ENCODE data around the gene ADGRV1.
"Not testable (repeated sequence)": the region's sequence is repeated elsewhere in the genome, so short reads cannot be mapped to it uniquely, and the experiment has no call there.

The ADGRV1 gene

DNA sequence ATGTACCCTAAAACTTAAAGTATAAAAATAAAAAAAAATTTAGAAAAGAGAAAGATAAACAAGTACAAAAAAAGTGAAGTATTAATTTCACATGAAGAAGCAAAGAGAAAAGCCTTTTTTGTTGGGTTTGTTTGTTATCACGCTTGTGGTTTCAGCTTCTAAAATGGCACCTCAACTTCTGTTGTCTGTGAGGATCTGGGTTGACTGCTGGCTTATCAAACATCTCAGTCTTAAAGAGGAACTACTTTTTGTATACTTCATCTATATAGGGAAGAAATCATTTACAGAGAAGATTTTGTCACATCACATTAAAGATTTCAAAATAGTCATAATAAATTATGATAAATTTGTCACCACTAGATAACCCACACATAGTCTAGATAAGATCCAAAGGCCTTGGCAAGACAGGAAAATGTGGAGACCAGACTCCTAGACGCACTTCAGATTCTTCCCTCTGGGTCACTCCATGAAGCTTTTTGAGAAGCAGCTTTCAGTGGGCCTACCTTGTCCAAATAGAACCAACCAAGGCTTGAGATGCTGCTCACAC, 8.8 kb upstream of the ADGRV1 start:
- no peak for DNase-seq

DNA sequence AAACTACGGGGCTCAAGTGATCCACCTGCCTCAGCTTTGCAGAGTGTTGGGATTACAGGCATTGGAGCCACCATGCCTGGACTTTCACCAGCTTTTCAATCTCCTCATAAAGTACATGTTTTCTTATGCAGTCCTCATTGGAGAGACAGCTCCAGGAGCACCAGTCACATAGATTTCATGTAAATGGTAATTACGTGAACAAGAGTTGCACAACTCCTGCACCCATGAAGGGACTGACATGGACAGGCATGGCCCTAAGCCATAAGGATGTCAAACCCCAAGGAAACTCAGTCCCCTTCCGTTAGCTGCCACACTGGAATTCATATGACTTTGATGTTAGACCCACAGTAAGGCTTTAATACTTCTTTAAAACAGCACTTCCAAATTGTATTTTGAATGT, 7.6 kb upstream of the ADGRV1 start:
- no peak for DNase-seq

DNA sequence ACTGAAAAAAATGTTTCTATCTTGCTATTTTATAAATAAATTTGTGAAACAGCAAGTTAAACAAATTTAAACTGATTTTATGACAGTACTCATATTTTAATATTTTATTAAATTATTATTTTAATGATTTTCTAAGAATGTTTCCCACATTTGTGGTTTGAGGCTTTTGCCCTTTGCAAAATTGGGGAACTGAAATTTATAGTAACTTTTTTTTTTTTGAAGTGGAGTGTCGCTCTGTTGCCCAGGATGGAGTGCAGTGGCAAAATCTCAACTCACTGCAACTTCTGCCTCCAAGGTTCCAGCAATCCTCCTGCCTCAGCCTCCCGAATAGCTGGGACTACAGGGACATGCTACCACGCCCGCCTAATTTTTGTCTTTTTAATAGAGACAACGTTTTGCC, 7.2 kb upstream of the ADGRV1 start:
- DNase-seq = no peak

DNA sequence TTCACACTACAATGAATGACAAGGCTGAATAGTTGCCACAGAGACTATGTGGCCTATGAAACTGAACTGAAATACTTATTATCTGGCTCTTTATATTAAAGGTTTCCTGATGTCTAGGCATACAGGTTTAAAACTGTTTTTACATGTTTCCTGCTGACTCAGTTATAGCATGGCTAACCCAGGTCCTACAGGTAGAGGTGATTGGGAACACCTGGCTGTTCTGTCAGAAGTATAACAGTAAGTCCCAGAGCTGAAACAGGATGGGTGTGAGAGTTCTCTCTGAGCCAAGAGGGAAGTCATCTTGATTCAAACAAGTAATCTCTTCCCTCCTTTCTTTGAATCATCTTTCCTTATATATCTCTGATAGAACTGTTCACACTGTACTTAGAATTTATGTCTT, 4.9 kb upstream of the ADGRV1 start:
- DNase-seq = no peak

DNA sequence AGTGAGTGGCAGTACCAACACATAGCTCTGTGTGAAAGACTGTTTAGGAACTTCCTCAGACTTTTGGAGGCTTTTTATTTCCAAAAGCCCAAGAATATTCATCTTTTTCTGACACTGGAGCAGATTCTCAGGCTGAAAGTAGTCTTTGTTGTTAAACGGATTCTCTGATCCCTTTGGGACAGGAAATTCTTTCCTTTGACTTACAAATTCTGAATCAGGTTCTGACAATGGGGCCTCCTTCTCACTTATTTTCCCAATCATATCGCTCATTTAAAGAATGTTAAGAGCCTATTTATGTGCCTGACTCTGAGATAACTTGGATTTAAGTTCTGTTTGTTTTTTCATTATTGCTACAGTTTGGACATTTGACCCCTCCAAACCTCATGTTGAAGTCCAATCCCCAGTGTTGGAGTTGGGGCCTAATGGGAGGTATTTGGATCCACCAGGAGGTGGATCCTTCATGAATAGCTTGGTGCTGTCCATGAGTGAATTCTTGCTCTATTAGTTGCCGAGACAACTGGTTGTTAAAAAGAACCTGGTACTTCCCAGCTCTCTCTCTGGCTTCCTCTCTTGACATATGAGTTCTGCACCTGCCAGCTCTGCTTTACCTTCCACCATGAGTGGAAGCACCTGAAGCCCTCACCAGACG, 4.1 kb upstream of the ADGRV1 start:
- DNase-seq = no peak

DNA sequence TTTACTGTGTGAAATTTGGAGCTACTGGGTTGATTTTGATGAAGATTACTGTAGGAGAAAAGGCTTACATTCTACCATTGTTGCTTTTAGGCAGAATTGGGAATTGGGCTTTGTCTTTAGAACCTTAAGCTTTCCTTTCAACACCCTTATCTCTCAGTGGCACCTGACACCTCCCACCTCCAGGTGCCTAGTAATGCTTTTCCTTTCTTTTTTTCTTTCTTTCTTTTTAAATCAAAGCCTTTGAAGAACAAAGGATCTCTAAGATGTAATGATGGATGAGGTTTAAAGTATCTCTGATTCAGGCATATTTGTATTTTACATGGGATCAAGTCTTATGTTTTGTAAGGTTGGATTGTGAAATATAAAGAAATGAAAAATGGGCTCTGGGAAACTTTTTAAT, 2.9 kb upstream of the ADGRV1 start:
- no peak for DNase-seq

DNA sequence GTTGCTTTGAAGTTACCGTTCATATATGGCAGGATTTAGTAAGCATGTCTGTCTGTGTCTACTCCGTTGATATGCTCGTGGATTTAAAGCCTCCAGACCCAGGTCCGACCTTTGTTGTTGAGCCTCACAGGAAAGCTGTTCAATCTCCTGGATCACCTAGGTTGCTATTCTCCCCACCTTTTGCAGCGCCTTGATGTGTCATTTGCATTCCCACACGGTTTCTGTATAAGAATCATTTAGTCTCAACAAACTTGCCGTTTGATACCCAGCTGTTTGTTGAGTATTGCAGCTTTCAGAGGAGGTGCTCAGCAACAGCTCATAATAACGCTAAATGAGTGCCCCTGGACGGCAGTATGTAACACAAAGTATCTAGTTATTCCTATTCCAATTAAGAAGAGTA, 1.2 kb upstream of the ADGRV1 start:
- DNase-seq = no peak

DNA sequence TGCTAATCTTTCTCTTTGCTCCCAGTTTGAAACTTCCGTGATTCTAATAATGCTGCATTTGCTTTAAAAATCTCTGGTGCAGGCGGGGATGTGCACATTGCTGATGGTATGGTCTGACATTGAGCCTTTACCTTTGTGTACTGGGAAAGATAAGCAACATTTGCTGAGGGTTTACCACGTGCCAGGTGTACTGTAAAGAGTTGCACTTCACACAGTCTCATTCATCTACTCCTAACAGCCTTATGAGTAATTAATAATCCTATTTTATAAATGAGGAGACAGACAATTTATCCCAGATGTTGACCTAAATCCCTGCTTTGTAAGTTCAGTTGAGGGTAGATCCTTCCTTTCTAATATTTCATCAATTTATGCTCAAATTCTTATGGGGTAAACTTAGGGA, 726 bp upstream of the ADGRV1 start:
- no peak for DNase-seq

DNA sequence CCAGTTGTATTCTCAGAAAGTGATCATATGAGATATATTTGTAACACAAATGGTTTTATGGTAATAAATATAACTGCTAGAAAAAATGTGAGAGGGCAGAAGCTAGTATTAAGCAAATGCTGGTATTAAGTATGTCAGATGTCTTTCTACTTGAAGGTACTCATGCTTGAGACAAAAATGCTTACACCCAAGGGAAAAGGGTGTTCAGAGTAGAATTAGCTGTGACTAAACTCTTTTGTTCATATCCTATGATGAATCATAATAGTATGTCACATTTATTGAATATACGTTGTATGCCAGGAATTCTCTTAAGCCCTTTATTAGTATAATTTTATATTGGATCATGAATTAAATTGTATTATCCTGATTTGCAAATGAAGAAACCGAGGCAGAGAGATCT, 2.2 kb downstream of the ADGRV1 start:
- DNase-seq = no peak

DNA sequence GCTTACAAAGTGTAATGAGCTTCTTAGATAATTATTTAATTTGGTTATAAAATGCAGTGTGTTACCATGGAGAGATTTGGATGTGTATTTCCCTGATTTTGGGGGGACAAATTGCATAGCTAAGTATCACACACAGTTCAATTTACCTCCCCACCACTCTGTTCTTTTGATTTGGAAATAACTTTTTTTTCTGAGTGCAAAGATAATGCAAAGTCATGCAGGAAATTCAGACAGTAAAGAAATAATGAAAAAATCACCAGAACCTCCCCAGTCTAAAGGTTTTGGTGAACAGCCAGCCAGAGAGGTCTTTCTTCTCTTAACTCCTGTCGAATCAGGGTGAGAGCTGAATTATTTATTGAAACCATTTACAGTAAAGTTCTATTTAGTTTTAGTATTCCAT, 3.2 kb downstream of the ADGRV1 start:
- no peak for DNase-seq

DNA sequence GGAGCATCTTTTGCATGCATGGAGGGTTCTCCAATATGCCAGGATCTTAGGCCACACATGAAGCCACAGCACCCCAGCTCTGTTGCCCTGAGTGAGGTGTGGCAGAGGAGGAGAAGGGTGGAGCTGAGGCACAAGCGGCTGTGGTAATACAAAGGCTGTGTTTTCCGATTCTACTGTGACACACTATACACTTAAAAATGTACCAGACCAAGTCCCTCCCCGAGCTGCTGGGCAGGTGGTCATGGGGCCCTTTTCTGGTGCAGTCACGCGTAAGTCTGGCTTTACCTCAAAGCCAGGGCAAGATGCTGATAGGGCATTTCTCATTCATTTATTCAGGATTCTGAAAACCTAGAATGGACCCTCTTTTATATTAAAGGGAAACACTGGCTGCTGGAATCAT, 3.7 kb downstream of the ADGRV1 start:
- DNase-seq = no peak

DNA sequence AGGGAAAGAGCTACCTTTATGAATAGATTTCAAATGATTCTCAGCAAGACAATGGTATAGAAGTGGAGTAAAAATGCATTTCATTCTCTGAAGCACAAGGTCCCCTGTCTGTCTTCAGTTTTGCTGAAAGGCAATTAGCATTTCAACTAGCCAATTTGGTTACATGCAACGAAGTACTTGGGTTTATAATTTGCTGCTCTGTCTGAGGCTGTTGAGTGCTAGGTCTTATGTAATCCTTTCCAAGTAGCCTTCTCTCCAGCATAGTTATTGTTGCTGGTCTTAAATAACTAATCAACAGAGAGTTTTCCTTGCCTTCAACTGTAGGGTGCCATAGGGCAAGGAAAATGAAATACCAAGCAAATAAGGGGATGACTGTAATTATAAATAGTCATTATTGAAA, 4.5 kb downstream of the ADGRV1 start:
- no peak for DNase-seq

DNA sequence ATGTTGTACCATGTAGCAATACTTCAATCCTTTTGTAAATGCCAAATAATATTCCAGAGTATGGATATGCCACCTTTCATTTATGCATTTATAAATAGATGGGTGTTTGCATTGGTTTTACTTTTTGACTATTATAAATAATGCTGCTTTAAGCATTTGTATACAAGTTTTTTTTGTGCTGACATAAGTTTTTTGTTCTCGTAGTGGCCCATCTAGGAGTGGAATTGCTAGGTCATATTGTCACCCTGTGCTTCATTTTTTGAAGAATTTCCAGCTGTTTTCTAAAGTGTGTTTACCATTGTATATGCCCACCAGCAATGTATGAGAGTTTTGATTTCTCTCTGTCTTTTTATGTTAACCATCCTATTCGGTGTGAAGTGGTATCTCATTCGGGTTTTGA, 6.9 kb downstream of the ADGRV1 start:
- no peak for DNase-seq

DNA sequence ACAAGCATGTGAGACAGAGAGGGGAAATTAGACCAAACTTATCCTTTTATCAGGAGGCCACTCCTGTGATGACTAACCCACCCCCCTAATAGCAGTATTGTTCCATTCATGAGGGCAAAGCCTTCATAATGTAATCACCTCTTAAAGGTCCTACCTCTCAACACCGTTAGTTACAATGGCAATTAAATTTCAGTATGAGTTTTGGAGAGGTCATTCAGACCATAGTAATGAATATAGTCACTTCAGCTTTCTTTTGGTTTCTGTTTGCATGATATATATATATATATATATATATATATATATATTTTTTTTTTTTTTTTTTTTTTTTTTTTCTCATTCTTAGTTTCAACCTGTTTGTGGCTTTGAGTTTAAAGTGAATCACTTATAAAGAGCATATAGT, 10.5 kb downstream of the ADGRV1 start:
- no peak for DNase-seq

DNA sequence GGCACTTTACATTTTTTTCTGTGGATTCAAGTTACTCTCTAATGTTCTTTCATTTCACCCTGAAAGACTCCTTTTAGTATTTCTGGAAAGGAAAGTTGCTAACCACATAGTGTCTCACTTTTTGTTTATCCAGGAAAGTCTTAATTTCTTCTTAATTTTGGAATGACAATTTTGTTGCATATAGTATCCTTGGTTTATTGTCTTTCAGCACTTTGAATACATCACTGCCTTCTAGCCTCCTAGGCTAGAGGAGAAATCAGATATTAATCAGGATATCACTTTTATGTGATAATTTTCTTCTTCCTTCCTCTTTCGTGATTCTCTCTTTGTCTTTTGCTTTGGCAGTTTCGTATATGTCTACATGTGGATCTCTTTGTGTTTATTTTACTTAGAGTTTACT, 11.4 kb downstream of the ADGRV1 start:
- DNase-seq = no peak

DNA sequence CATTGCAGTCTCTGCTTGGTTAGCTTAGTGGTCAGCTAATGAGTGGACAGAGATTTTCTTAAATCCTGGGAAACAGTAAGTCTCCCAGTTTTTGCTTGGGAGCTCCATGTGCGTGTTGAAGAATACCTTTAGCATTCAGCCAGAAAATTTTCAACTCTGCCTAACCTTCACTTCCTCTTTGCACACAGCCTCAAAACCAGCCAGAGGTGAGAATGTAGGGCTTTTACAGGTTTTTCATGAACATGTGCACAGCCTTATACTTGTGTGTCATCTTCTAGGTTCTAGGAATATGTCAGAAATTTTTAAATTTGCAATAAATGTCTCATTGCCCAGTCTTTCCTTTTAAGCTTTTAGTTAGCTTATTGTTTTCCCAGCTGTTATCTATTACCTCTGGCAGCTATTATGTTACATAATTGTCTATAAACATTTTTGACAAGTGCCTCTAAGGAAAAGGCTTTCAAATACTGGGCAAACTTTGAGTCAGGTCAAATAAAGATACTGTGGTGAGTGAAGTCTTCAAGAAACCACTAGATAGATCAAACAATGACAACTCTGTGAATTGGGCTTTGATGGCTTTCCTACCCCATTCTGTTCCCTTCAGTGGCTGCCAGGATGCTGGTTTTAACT, 12.7 kb downstream of the ADGRV1 start:
- DNase-seq = no peak

DNA sequence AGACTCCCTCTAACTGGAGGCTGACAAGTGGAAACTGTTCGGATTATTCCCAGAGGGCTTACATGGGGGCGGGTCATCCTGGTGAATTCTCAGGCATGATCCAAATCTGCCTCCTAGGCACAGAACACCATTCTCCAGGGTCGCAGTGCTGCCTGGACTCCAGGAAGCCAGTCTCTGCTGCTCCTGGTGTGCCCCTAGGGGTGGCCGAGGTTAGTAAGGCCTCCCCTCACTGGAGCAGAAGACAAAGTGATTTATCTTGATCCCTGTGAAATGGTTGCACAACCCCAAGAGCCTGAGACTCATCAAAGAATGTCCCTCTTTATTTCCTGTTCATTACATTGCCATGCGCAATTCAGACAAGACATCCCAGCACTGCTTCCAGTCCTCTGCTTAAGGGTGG, 17.1 kb downstream of the ADGRV1 start:
- no peak for DNase-seq

DNA sequence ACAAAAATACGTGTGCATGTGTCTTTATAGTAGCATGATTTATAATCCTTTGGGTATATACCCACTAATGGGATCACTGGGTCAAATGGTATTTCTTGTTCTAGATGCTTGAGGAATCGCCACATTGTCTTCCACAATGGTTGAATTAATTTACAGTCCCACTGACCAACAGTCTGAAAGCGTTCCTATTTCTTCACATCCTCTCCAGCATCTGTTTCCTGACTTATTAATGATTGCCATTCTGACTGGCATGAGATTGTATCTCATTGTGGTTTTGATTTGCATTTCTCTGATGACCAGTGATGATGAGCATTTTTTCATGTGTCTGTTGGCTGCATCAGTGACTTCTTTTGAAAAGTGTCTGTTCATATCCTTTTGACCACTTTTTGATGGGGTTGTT, 18.0 kb downstream of the ADGRV1 start:
- not testable (repeated sequence) for DNase-seq

DNA sequence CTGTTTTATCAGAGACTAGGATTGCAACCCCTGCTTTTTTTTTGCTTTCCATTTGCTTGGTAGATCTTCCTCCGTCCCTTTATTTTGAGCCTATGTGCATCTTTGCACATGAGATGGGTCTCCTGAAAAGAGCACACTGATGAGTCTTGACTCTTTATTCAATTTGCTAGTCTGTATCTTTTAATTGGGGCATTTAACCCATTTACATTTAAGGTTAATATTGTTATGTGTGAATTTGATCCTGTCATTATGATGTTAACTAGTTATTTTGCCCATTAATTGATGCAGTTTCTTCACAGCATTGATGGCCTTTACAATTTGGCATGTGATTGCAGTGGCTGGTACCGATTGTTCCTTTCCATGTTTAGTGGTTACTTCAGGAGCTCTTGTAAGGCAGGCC, 21.3 kb downstream of the ADGRV1 start:
- not testable (repeated sequence) for DNase-seq

DNA sequence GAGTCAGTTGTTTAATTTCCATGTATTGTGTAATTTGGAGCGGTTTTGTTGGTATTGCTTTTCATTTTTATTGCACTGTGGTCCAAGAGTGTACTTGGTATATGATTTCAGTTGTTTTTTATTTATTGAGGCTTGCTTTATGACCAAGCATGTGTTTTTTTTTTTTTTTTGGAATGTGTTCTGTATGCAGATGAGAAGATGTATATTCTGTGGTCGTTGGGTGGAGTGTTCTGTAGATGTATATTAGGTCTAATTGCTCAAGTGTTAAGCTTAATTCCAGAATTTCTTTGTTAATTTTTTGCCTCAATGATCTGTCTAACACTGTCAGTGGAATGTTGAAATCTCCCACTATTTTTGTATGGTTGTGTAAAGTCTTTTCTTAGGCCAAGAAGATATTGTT, 23.4 kb downstream of the ADGRV1 start:
- DNase-seq = no peak

DNA sequence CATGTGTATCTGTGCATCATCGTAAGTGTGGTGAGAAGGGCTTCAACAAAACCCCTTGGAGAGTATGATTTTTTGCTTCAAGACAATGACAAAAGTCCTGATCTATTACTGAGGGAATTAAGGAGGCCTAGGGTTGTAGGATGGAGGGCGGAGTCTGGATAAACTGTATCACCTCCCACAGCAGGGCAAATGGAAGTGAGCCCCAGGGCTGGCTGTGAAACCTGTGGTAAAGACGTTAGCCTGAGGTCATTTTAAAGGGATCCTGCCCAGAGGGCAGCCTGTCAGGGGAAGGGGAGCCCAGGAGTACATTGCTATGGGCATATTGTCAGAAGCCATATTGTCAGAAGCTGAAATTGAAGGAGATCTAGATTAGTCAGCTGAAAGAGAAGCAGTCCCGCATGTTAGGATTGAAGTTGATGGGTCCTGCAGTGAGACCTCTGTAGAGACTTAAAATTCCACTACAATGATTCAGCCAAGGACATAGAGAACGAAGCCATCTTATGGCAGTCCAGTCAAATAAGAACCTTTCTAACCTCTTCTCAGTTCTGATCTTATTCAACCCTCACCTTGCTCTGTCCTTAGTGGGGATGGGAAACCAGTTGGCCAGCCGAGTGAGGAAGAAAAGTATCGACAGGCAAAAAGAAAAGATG, 26.9 kb downstream of the ADGRV1 start:
- DNase-seq = no peak

DNA sequence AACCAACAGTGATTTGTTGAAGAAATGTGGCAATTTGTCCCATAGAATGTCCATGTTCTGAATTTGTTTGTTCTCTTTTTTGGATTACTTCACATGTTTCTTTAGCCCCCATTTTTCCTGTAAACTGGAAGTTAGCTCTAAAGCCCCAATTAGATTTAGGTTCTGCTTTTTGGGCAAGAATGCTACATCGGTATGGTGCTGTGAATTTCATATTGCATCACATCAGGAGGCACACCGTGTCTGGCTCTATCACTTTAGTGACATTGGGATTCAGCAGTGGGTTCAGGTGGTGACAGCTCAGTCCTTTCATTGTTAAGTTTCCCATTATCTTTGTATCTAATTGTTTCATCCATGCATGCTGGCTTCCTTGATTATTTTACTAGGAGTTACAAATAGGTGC, 27.9 kb downstream of the ADGRV1 start:
- DNase-seq = no peak

DNA sequence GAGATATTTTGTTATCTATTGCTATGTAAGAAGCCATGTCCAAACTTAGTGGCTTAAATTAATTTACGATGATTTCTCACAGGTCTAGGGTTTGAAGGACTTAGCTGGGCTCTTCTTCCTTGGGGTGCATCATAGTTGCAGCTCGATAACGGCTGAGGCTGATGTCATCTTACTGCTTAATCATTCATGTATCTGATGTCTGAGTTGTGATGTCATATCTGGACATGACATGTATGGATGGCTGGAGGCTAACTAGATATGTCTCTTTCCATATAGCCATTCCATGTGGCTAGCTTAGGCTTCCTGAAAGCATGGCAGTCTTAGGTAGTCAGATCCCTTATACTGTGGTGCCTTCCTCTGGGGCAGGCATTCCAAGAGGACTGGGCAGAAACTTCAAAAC, 31.6 kb downstream of the ADGRV1 start:
- DNase-seq = no peak

DNA sequence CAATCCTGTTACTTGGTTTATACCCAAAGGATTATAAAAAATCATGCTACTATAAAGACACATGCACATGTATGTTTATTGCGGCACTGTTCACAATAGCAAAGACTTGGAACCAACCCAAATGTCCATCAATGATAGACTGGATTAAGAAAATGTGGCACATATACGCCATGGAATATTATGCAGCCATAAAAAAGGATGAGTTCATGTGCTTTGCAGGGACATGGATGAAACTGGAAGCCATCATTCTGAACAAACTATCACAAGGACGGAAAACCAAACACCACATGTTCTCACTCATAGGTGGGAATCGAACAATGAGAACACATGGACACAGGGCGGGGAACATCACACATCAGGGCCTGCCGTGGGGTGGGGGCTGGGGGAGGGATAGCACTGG, 34.5 kb downstream of the ADGRV1 start:
- not testable (repeated sequence) for DNase-seq

Measured in cortex of kidney (tissue), 1 donor.